K562 (cell line): Measurements from ENCODE around the gene TMEM117. TPM values are rescaled to one million over a fixed set of nuclear protein-coding genes. Genes with fewer than 3 reads are reported as not detected.

Experiments
- CCAR2 ChIP-seq: fragments of 200-400 bp; formaldehyde crosslinking; IDR thresholded peaks from 2 replicates; pipeline ENCODE4 v1.6.1; 2017; ENCODE audit warnings: mild to moderate bottlenecking, low read depth, low read length
- CREB5 ChIP-seq: fragments of 250-450 bp; sonication (Bioruptor Pico); IDR thresholded peaks from 2 replicates; pipeline ENCODE4 v1.5.0; 2020; ENCODE audit warnings: mild to moderate bottlenecking
- DDX20 ChIP-seq: fragments of 450-650 bp; IDR thresholded peaks from 2 replicates; pipeline ENCODE4 v1.6.1; 2016; ENCODE audit warnings: missing genetic modification characterization, low read depth, mild to moderate bottlenecking, missing compliant biosample characterization, moderate library complexity
- DEAF1 ChIP-seq: fragments of 450-650 bp; formaldehyde crosslinking; IDR thresholded peaks from 2 replicates; pipeline ENCODE4 v1.4.0; 2020; ENCODE audit warnings: mild to moderate bottlenecking, moderate library complexity
- FOXA3 ChIP-seq, 2 experiments: fragments of 450-650 bp in 1 of 2; sonication (generic) in 1 of 2; formaldehyde crosslinking; IDR thresholded peaks in 1 of 2; conservative IDR thresholded peaks in 1 of 2; 2 replicates each; pipeline versions ENCODE4 v1.4.0 to v1.8.0; 2020 to 2022; ENCODE audit warnings: mild to moderate bottlenecking in 2 of 2, missing genetic modification reagents in 1 of 2
- GMEB1 ChIP-seq: fragments of 250-450 bp; sonication (Bioruptor Pico); IDR thresholded peaks from 2 replicates; pipeline ENCODE4 v1.4.0; 2020; ENCODE audit warnings: mild to moderate bottlenecking
- KAT8 ChIP-seq: fragments of 450-650 bp; IDR thresholded peaks from 2 replicates; pipeline ENCODE4 v1.6.1; 2016; ENCODE audit warnings: low read depth, mild to moderate bottlenecking
- NFE2 ChIP-seq: IDR thresholded peaks from 2 replicates; pipeline ENCODE4 v1.6.1; 2014; ENCODE audit warnings: antibody characterized with exemption, low read depth
- NFE2L1 ChIP-seq: fragments of 450-650 bp; IDR thresholded peaks from 2 replicates; pipeline ENCODE4 v1.6.1; 2016; ENCODE audit warnings: missing genetic modification characterization, low read depth, mild to moderate bottlenecking, missing compliant biosample characterization, moderate library complexity, borderline replicate concordance
- NFRKB ChIP-seq: fragments of 450-650 bp; IDR thresholded peaks from 2 replicates; pipeline ENCODE4 v1.6.1; 2016; ENCODE audit warnings: low read depth
- NKRF ChIP-seq: fragments of 450-650 bp; IDR thresholded peaks from 2 replicates; pipeline ENCODE4 v1.6.1; 2016; ENCODE audit warnings: borderline replicate concordance
- RBM22 ChIP-seq: fragments of 200-400 bp; formaldehyde crosslinking; IDR thresholded peaks from 2 replicates; pipeline ENCODE4 v1.6.1; 2018; ENCODE audit warnings: low read length, low read depth; ENCODE audit not compliant: poor library complexity, severe bottlenecking
- SAFB ChIP-seq: fragments of 200-400 bp; formaldehyde crosslinking; IDR thresholded peaks from 2 replicates; pipeline ENCODE4 v1.6.1; 2017; ENCODE audit warnings: low read depth, low read length, borderline replicate concordance
- ZBTB49 ChIP-seq: sonication (generic); formaldehyde crosslinking; IDR thresholded peaks from 2 replicates; pipeline ENCODE4 v1.8.0; 2022; ENCODE audit warnings: missing genetic modification reagents, mild to moderate bottlenecking, borderline replicate concordance
- ZNF584 ChIP-seq: fragments of 200-800 bp; sonication (Bioruptor generic); IDR thresholded peaks from 2 replicates; pipeline ENCODE4 v1.6.1; 2016; ENCODE audit warnings: low read depth, mild to moderate bottlenecking, missing genetic modification characterization, missing compliant biosample characterization
- polyA plus RNA-seq, 8 experiments: library from polyadenylated mRNA; depleted of rRNA in 4 of 8; stranded (reverse) in 5 of 8; unstranded in 3 of 8; fragments of >200 nt; fragmentation: Nextera tagmentation in 2 of 8; fragmentation: Illumina TruSeq in 1 of 8; extraction: Ambion mirVana in 2 of 8; extraction: Trizol in 1 of 8; gene quantifications; 2 replicates each; pipeline versions ENCODE4 v1.2.1 to v1.2.3, GENCODE V29; 2011 to 2014; ENCODE audit warnings: inconsistent platforms in 1 of 8, missing spikeins in 1 of 8
- total RNA-seq, 7 experiments: library from RNA; depleted of rRNA in 6 of 7; stranded (reverse); fragments of >200 nt in 6 of 7; fragmentation: Illumina TruSeq in 2 of 7; extraction: Trizol in 2 of 7; gene quantifications; 2 replicates each; pipeline versions ENCODE4 v1.2.1 to v1.2.3, GENCODE V29; 2011 to 2021; ENCODE audit warnings: low replicate concordance in 1 of 7

TMEM117 gene
- total and polyA plus RNA-seq, 9 of the 15 experiments (the other 6 are each of a cell fraction or from before 2014, with no cell fraction given): 0.31 to 2.8 (median 1.0) TPM

- TF ChIP-seq ZBTB49 (CRISPR knock-in tag) (no peak), DEAF1 (CRISPR knock-in tag) (no peak), GMEB1 (CRISPR knock-in tag) (no peak; the same call in 1 of the 2 replicates), CCAR2 (no peak), NKRF (no peak), RBM22 (no peak), KAT8 (no peak), NFE2 (no peak), ZNF584 (CRISPR knock-in tag) (no peak), FOXA3 (CRISPR knock-in tag; conservative IDR thresholded peaks at IDR 0.05 in 1 of 2, IDR thresholded peaks at IDR 0.05 in 1 of 2) (no peak), NFRKB (no peak), SAFB (no peak), DDX20 (no peak), NFE2L1 (tag) (no peak), CREB5 (CRISPR knock-in tag) (no peak)
Measured at GRCh38 chr12:43835656-43836474, at the start of gene TMEM117 (continued).
